ENCODE data around the gene ZDHHC8. TPM values are rescaled to one million over a fixed set of nuclear protein-coding genes. Genes with fewer than 3 reads are reported as not detected.

The ZDHHC8 gene
- total RNA-seq, 1 experiment from 2014 or later: 51.7 TPM

DNA sequence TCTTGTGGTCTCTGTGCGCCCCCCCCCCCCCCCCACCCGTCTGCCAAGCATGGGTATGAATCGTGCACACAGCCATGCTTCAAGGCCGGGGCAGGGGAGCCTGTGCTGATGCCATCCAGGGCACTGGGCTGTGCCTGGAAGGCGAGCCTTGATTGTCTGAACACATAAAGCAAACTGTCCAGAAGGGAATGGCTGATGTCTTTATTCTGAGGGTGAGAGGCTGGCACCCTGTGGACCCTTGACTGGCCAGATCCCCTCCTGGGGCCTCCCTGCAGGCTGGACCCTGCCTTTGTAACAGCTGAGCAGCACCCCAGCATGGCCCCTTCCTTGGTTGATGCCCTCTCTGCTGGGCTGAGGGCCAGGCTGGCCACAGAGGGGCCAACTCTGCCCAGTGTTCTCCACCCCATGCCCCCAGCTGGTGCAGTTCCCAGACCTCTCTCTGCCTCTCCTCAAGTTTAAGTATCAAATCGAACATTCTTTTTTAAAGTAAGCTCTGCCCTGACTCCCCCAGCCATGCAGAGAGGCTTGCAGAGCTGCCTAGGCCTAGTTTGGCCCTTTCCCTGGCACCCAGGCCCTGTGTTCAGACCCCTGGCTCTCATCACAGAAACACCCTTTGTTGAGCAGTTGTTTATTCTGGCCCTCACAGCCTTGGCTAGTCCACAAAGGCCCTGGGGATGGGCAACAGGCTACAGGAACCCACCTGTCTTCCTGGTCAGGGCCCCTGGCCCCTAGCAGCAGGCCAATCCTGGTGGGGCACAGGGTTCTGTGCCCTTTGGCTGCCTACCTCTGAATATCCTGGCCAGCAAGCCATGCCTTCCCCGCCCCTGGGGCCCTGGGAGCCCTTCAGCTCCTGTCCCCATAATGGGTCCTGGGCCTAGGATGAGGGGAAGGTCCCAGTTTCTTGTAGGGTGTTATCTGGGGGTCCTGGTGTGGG is 19.6 kb upstream of the ZDHHC8 start:
- Histone ChIP-seq H3K4me1 (ENCODE audit: insufficient read depth, low read length) (no peaks in the 10 kb centered on the region), H2BK20ac (ENCODE audit: low read depth, low read length, poor library complexity, severe bottlenecking) (no peak overlapping the region), H3T11ph (ENCODE audit: low read length) (no peak overlapping the region), H3K4me2 (ENCODE audit: insufficient read depth, insufficient read length, low read length) (no peak overlapping the region), H2BK120ac (ENCODE audit: low read depth, low read length, poor library complexity, severe bottlenecking) (no peak overlapping the region), H2BK12ac (ENCODE audit: insufficient read length, low read depth, low read length) (no peak overlapping the region), H3K18ac (ENCODE audit: insufficient read length, low read depth, low read length) (no peak overlapping the region), H4K5ac (ENCODE audit: insufficient read length, low read depth, low read length) (no peak overlapping the region), H4K20me1 (ENCODE audit: control insufficient read depth, insufficient read depth, insufficient read length) (no peaks in the 10 kb centered on the region), H3K14ac (ENCODE audit: insufficient read depth, low read length) (no peak overlapping the region), H2AK5ac (ENCODE audit: insufficient read length, low read length) (no peak overlapping the region), H3K23me2 (ENCODE audit: insufficient read length, low read depth, low read length, poor library complexity, severe bottlenecking) (peaks cover 3% of the 10 kb centered on the region), H2BK5ac (ENCODE audit: insufficient read length, low read length) (no peak overlapping the region), H3K79me1 (ENCODE audit: insufficient read depth, low read depth, low read length, poor library complexity, severe bottlenecking) (peaks cover 3% of the 10 kb centered on the region), H3K4ac (ENCODE audit: low read depth, low read length) (no peak overlapping the region), H3K56ac (ENCODE audit: insufficient read length, low read depth, low read length) (no peak overlapping the region), H3K9ac (ENCODE audit: extremely low read depth, insufficient read length, low read length) (no peak overlapping the region), H3K27ac (ENCODE audit: insufficient read length, low read depth, low read length) (no peak overlapping the region), H3K23ac (ENCODE audit: insufficient read length, low read depth, low read length) (no peak overlapping the region), H2BK15ac (ENCODE audit: low read depth, low read length) (no peak overlapping the region), H4K8ac (replicated peaks; ENCODE audit: insufficient read length, low read depth, low read length) (no peak overlapping the region), H4K91ac (ENCODE audit: insufficient read length, low read depth, low read length) (no peak overlapping the region), H3K27me3 (ENCODE audit: insufficient read depth, low read length) (no peaks in the 10 kb centered on the region), H3K79me2 (ENCODE audit: insufficient read depth, low read length) (no peaks in the 10 kb centered on the region; the same call in 1 of the 2 replicates), H2AFZ (ENCODE audit: low read length) (no peak overlapping the region), H3K9me3 (ENCODE audit: control insufficient read depth, low read depth, low read length) (no peaks in the 10 kb centered on the region)
- no peak for DNase-seq
- TF ChIP-seq, protein P1, sequence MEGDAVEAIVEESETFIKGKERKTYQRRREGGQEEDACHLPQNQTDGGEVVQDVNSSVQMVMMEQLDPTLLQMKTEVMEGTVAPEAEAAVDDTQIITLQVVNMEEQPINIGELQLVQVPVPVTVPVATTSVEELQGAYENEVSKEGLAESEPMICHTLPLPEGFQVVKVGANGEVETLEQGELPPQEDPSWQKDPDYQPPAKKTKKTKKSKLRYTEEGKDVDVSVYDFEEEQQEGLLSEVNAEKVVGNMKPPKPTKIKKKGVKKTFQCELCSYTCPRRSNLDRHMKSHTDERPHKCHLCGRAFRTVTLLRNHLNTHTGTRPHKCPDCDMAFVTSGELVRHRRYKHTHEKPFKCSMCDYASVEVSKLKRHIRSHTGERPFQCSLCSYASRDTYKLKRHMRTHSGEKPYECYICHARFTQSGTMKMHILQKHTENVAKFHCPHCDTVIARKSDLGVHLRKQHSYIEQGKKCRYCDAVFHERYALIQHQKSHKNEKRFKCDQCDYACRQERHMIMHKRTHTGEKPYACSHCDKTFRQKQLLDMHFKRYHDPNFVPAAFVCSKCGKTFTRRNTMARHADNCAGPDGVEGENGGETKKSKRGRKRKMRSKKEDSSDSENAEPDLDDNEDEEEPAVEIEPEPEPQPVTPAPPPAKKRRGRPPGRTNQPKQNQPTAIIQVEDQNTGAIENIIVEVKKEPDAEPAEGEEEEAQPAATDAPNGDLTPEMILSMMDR (conservative IDR thresholded peaks at IDR 0.05): no peak
- no CpG with 5 or more reads among the region's 7 CpGs for WGBS (ENCODE audit: extremely low coverage, insufficient read length, low lambda C conversion rate)
- Mint-ChIP-seq H3K4me1 (no peaks in the 10 kb centered on the region; a peak in 2 of 4 replicates), H3K27ac (peak overlapping the region; percentile 65 to 76 (median 75); a peak in 4 of 7 replicates), H3K27me3 (ENCODE audit: low read depth) (no peaks in the 10 kb centered on the region; the same call in 1 of the 2 replicates), H3K36me3 (ENCODE audit: insufficient read depth in 1 of 3, low read depth in 3 of 3) (peaks cover 27 to 65% (median 53%) of the 10 kb centered on the region in 3 experiments; a peak in 6 of 7 replicates), H3K4me3 (no peak overlapping the region), H3K9me3 (no peaks in the 10 kb centered on the region)
